HG03139 (cell line): ENCODE data around the gene RASD1.

Source experiments
- ATAC-seq: cut with Tn5 transposase; IDR thresholded peaks from one replicate; pipeline ENCODE4 v1.9.1; 2021; ENCODE audit not compliant: unreplicated experiment

The RASD1 gene

GRCh38 chr17:17496189-17497064 lies at the start of gene RASD1:
Gene RASD1, minus strand, starts transcription at chr17:17496395. Its CDS starts 214 bp downstream, at chr17:17496181.
- ATAC-seq = no peak

GRCh38 chr17:17545984-17546383 lies 49.8 kb upstream of the RASD1 start:
- no peak for ATAC-seq

GRCh38 chr17:17545031-17545820 lies 49.0 kb upstream of the RASD1 start:
- ATAC-seq = no peak

- no peak for ATAC-seq
These were observed 46.9 kb upstream of the RASD1 start for GRCh38 chr17:17542906-17543635.

GRCh38 chr17:17541640-17542001 lies 45.4 kb upstream of the RASD1 start:
- no peak for ATAC-seq

- no peak for ATAC-seq
These were observed 44.9 kb upstream of the RASD1 start for GRCh38 chr17:17540935-17541639.

- no peak for ATAC-seq
These were observed 44.2 kb upstream of the RASD1 start for GRCh38 chr17:17540278-17540906.

- ATAC-seq = no peak
These were observed 43.4 kb upstream of the RASD1 start for GRCh38 chr17:17539591-17539990.

- no peak for ATAC-seq
These were observed 42.5 kb upstream of the RASD1 start for GRCh38 chr17:17538417-17539391.

GRCh38 chr17:17537311-17538099 lies 41.3 kb upstream of the RASD1 start:
- ATAC-seq = no peak

- ATAC-seq = no peak
These were observed 40.5 kb upstream of the RASD1 start for GRCh38 chr17:17536702-17537101.

- no peak for ATAC-seq
These were observed 39.8 kb upstream of the RASD1 start for GRCh38 chr17:17535957-17536356.

GRCh38 chr17:17533901-17534441 lies 37.8 kb upstream of the RASD1 start:
- no peak for ATAC-seq

- no peak for ATAC-seq
These were observed 36.8 kb upstream of the RASD1 start for GRCh38 chr17:17532991-17533390.

- no peak for ATAC-seq
These were observed 35.0 kb upstream of the RASD1 start for GRCh38 chr17:17531156-17531555.

- ATAC-seq = no peak
These were observed 32.8 kb upstream of the RASD1 start for GRCh38 chr17:17528696-17529652.

GRCh38 chr17:17527956-17528500 lies 31.8 kb upstream of the RASD1 start:
- ATAC-seq = no peak
